GM21619 (cell line): ENCODE measurements around the gene CDYL.

Experiments used
- ATAC-seq: cut with Tn5 transposase; IDR thresholded peaks from one replicate; pipeline ENCODE4 v1.9.1; 2021; ENCODE audit not compliant: unreplicated experiment

Gene CDYL

DNA sequence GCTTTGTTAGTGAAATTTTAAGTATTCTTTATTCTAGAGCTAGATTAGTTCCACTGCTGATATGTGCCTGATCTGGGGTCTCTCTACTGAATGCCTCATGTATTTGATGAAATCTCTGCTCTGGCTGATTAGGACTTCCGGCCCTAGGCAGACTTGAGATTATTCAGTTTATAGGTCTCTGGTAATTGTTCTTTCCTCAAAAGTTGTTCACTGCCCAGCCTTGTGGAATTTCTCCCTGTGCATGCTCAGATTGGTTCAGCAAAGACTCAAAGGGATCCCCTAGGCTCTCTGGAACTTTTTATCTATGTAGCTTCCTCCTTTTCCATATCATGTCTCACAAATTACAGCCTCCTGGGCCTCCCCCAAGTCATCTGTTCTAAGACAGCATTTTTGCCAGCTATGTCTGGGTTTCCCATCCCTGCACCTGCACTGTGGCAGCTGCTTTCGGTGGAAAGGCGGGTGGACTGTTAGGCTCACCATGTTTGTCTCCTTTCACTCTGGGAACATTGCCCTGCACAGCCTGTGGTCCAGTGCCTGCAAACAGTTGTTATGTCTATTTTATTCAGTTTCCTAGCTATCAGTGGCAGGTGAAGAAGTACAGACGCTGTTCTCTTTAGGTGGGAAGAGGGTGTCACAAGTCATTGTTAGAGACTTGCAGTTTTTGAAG, 154.0 kb downstream of the CDYL start:
- ATAC-seq: no peak

DNA sequence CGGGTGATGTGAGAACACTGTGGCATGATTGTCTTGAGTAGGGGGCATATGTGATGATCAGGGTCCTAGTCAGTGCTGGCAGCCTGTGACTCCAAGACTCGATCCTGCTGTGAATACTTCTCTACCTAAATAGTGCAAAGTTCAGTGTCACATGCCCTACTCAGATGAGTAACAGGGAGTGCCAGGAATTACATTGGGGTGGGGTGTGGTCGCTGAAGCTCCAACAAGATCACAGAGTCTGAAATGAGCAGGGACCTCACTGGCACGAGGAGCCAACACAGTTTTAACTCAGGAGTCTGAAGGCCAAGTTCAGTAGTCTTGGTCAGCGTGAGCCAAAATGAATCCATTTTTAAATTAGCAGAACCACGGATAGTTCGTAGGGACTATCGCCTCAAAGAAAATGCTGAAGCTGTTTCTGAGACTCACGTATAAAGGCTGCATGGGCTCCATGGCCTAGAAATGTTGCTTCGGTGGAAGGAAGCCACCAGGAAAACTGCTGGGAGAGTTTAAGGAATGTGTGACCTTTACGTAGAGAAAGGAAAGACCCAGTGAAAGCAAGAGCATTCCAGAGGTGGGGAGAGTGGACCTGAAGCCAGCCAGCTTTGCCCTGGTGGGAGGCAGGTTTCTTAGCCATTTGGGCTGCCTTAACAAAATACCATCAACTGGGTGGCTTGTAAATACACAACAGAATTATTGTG, 155.5 kb downstream of the CDYL start:
- ATAC-seq: no peak

DNA sequence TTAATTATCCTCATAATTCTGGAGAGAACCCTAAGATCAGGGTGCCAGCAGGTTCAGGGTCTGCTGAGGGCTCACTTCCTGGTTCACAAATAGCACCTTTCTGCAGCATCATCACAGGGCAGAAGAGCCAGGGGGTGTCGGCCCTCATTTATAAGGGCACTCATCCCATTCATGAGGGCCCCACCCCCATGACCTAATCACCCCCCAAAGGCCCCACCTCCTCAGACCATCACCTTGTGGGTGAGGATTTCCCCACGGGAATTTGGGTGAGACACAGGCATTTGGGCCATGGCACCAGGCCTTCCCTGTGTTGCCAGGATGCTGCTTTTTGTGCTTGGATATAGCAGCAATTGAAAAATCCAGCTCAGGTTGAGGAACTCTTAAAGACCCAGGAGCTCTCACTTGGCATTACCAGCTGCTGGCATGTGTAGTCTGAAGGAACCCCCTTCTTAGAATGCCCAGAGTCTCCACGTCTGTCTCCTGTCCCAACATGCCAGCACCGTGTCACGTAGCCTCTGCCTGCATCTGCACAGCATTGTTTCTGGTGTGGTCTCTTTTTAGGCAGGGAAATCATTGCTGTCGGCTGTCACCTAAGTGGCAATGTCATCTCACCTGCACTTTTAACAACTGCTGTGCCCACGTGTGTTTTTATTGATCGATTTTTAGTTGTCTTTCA, 156.2 kb downstream of the CDYL start:
- ATAC-seq: no peak

DNA sequence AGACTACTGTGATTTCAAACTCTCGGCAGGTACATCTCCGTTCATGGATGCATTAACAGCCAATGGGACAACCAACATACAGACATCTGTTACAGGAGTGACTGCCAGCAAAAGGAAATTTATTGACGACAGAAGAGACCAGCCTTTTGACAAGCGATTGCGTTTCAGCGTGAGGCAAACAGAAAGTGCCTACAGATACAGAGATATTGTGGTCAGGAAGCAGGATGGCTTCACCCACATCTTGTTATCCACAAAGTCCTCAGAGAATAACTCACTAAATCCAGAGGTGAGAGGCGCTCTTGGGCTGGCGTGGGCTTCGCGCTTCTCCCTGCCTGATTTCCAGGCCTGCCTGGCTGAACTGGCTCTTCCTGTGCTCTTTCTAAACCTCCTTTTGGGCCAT, 159.3 kb downstream of the CDYL start:
- no peak for ATAC-seq

DNA sequence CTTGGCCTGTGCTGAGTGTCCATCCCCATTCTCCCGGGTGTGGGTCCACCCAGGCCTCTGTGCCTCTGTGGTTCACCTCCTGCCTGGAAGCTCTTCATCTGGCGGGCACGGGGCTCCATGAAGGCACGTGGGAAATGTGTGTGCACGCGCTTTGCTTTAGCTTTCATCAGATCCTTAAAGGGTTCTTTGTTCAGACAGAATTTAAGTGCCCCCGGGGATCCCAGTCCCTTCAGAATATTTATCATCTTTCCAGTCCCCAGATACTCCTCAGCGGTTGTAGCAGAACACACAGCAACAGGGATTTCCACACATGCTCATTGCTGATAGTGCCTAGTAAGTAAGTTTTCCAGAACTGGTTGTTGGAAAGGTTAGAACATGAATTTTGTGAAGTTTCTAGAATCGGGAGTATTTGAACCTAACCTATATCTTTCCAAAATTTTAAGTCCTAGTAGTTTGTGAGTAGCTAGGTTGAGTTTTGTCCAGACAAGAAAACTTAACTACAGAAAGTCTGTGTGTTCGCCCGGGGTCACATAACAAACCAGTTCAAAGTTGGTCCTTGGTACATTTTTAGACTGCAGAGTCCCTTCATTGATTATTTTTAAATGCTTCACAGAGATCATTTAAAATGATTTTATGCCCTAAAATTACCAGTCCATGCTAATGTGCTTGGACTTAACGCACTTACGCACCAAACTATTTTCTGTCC, 159.9 kb downstream of the CDYL start:
- no peak for ATAC-seq

DNA sequence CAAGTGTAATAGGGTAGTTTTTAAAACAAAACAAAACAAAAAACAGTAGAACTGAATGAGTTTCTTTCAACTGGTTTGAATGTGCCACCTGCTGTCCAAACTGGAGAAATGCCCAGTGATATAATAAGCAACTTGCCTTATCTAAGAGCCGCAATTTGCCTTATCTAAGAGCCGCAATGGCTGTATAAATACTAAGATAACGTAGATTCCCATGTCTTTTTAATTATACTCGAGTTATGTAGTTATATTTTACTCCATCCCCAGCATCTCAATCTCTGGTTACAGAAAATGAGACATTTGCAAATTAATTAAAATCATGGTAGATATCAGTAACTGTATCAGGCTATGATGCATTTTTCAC, 160.5 kb downstream of the CDYL start:
- ATAC-seq: no peak

DNA sequence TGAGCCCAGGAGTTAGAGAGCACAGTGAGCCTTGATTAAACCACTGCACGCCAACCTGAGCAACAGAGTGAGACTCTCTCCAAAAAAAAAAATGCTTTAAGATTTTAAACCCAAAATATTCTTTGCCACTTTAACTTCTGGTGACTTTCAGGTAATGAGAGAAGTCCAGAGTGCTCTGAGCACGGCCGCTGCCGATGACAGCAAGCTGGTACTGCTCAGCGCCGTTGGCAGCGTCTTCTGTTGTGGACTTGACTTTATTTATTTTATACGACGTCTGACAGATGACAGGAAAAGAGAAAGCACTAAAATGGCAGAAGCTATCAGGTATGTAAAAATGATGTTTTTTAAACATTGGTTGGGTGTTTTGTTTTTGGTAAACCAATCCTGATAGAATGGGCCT, 161.2 kb downstream of the CDYL start:
- no peak for ATAC-seq

DNA sequence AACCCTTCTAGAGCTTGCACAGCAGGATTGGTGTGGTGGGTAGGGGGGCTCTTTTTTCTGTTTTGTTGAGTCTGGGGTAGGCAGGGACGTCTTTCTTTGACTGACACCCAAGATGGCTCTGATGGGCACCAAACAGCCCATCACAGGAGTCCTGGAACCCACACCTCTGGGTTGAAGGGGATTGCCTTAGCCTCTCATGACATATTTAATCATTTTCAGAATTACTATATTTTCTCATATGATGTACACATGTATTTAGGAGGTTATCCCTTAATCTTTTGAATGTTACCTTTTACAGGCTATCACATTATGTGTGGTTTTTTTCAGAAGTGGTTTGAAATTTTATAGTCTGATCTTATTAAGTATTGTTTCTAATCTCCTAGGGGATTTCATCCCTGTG, 163.0 kb downstream of the CDYL start:
- no peak for ATAC-seq

DNA sequence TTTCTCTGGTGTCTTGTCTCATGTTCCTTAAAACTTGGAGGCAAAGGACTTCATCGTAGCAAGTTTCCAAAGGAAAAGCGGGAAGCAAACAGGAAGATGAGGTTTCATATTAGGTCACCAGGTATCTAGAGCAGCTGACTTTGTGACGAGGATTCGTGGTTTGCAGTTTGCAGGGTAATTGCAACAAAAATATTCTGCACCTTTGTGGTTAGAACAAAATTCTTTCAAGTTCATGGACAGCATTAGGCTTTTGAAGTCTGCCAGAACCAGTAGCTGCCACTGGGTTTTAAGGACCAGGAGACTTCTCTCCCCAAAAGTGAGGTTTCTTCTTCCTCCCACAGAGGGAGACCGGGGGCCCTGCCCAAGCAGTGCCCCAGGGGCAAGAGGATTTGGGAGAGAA, 164.2 kb downstream of the CDYL start:
- ATAC-seq: no peak

DNA sequence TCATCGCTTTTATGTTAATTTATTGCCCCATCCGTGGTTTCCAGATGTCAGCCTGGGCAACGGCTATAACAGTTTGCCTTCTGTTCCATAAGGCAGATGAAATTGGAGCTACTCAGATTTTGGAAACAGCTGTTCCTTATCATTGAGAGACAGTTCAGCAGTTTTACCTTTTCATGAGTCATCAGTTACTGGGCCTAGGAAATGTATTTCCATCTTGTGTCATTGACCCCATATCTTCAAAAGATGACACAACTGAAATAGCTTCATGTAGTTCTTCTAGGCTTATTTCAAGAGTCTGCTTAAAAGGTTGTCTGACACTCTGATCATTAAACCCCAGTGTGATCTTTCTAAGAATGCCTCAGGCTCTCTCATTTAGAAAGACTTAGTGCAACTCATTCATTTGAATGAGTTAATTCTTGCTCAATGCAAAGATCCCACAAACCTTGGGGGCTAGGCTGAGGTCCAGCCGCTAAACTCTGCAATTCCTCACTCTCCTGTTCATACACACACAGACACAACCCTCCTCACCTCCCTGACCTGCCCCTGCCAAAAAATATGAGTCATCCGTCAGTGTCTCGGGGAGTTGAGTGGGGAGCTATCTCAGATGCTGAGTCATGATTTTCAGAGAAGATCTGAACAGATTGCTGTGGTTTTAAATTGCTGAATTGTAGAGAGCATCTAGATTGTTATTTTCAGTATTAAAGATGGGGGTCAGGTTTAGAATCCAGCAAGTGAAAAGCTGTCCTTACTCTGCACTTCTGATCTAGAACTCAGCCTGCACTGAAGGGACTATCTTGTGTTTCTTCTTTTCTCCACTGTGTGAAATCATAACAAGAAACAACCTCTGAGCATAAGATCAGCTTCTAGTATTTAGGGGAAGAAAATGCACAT, 165.8 kb downstream of the CDYL start:
- ATAC-seq: peak; percentile 72

DNA sequence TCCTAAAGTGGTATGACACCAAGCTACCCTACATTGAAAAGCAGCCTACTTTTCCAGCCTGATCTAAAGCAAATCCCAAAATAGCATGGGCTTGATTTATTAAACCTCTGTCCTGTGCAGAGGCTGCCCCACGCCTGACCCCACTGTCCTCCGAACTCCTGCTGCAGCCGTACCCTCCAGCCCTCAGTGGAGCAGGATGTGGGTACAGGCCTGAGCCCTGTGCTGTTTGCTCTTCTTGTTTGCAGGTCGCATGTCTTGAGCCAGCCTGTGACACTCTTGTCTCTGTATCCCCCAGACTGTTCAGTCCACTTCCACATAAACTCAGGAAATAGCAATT, 166.4 kb downstream of the CDYL start:
- no peak for ATAC-seq

DNA sequence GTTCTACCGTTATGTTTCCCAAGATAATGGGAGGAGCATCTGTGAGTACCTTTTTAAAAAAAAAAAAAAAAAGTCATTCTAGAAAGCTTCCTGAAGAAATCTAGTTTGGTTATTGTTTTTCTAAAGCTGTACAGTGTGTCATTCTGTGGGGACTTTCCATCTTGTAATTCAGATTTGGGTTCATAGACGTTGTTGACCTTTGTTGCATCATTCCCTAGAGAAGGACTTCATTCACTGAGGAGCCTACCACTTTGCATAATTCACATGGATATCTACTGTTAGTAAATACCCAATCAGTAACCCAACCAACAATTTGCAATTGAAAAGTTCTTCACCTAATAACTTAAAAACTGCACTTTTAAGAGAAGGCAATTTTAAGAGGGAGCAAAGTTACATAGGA, 167.5 kb downstream of the CDYL start:
- no peak for ATAC-seq

DNA sequence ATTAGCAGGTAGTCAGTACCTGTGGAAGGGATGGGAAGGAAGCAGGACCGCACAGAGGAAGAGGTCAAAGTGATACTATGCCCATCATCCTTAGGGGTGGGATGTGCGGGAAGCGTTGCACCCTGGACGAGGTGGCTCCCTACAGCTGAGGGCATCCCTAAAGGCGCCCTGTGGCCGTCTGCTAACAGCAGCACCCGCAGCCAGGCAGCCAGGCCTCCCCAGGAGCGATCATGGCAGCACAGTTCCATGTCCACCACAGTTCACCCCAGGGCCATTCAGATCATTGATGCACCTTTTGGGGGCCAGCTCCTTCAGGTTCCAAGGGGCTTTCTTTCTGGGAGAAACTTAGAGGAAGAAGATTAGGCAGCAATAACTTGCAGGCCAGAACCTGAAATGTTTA, 168.1 kb downstream of the CDYL start:
- no peak for ATAC-seq

DNA sequence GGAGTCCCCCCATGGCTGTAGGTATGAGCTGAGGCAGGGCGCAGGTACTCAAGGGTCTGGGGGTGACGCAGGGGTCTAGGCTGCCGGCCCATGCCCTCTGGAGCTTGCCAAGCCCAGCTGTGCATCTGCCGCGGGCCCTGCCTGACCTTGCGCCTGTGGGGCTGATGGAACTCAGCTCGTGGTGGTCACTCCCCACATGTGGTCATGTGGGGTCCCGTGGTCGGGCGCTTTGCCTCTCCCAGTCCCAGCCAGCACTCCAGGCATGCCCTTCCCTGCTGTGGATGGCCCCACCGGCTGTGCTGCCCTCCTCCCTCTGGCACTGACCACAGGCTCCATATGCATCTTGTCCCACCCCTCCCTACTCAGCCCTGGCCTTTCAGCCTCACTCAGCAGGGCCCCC, 170.3 kb downstream of the CDYL start:
- ATAC-seq: no peak

DNA sequence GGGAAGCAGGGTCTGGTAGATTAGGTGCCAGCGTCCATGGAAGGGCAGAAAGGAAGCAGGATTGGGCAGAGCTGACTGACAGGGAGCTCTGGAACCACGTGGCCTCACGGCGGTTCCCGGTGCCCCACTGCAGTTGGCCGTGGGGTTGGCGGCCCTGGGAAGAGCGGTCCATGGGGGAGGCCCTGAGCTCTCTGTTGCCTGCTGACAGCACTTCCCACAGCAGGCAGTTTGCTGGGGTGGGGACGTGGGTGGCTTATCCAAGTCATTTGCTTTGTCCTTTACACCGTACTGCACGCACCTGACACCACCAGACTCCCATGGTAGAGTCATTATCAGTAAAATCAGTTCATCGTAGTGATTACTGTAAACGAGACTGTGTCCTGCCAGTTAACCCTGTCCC, 171.5 kb downstream of the CDYL start:
- ATAC-seq: no peak

DNA sequence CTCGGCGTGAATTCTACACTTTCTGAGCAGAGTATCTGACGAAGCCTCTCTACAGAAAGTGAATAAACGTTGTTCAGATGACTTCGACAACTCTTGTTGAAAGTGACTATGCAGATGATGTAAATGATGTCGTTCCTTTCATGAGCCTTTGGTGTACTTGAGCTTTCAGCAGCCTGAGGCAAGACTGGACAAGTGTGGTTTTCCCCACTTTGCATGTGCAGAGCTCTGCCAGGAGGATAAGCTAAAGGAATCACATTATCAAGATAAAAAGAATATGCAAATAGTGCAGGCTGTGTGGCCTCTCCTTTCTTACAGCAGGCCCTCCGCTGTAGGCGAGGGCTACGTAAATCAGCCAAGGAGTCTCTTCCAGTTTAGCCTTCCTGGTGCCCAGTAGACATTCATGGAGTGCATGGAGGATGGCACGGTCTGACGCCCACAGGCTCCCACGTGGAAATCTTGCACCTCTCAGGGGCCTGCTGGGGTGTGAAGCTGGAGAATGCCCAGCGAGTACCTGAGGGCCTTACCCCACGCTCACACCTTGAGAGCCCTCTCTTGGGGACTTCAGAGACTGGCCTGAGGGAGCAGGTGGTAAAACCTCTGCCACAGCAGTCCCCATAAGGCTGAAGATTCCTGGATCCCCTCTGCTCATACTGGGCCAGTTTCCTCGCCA, 172.7 kb downstream of the CDYL start:
- ATAC-seq: no peak

DNA sequence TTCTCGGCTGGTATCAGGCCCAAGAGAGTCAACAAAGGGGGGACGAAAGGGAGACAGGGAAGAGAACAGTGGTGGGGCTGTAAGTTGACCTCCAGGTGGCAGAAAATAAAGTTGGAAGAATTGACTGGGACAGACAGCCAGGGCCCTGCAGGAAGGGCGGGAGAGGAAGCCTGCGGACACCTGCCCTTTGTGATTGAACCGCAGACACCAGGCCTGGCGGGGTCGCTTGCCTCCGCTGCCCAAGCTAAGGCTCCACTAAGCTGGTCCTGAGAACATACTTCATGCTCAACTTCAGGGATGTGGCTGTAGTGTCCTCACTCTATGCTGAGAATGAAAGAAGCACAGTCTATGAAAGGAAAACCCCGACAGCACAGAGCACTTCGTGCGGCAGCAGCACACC, 173.9 kb downstream of the CDYL start:
- ATAC-seq: no peak

DNA sequence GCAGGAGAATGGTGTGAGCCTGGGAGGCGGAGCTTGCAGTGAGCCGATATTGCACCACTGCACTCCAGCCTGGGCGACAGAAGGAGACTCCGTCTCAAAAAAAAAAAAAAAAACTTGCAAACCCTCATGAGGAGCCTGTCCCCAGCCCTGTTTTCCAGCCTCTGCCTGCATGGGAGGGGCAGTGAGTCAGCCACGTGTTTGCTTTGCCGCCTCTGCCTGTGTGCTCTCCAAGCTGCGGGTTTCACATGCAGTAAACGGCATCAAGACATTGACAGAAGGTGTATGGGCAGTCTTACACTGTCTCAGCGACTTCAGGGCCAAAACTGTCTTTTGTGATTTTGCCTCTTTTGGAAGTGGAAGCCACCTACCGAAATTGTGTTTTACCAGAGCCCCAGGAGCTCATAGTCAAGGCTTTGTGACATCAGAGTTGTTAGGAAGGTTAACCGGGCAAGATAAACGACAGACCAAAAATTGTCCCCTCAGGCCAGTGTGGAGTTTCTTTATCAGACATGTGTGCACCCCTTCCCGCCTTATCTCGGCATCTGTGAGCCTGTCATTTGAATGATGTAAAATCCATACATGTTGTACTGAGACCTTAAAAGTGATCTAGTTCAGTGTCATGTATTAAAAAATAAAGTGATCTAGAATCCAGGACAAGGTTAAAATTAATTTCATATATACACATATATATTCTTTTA, 174.8 kb downstream of the CDYL start:
- ATAC-seq: no peak

DNA sequence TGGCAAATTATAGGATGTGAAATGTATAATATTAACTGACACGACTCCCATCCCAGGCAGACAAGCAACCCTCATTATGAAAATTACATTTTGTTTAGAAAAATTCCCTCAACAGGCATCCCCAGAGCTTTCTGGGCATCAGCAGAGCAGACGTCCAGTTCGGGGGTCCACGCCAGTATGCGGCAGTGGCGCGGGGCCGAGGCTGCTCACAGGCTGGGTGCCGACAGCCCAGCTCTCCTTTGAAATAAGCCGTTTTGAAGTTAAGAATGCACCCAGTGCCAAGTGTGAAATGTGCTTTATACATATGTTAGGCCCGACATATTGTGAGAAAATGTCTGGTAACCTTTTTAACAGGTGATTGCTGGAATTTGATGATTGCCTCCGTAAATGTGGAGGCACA, 177.2 kb downstream of the CDYL start:
- no peak for ATAC-seq

DNA sequence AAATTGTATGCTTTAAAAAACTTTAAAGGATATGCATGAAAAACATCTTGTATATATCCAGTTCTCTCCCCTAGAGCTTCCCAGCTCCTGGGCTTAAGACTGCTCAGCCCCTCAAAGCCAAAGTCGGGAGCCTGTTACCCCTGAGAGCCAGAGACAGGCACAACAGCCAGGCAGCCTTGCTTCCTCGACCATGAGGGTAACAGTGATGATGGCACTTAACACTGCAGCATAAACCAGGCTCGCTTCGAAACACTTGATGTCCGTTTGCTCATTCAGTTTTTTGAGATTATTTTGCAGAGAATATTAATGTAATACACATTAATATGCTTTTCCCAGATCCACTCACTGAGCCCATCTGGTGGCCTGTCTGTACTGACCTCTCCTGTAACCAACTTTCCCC, 180.4 kb downstream of the CDYL start:
- ATAC-seq: no peak
